Parathyroid adenoma (tissue), 2 donors: ENCODE results near the gene RADIL.

ENCODE experiments used
- H2AFZ ChIP-seq: fragments of 300-600 bp; sonication (generic); one replicate; pipeline ENCODE4 v1.7.0; 2017; ENCODE audit warnings: antibody characterized with exemption, mild to moderate bottlenecking
- H3K27ac ChIP-seq: fragments of 300-600 bp; sonication (generic); one replicate; pipeline ENCODE4 v1.7.0; 2017
- H3K27me3 ChIP-seq: fragments of 300-600 bp; sonication (generic); one replicate; pipeline ENCODE4 v1.7.0; 2017; ENCODE audit warnings: low read length; ENCODE audit not compliant: control insufficient read depth, insufficient read depth
- H3K36me3 ChIP-seq: fragments of 300-600 bp; sonication (generic); one replicate; pipeline ENCODE4 v1.7.0; 2017; ENCODE audit warnings: low read length; ENCODE audit not compliant: control insufficient read depth, insufficient read depth
- H3K4me1 ChIP-seq: fragments of 300-600 bp; sonication (generic); one replicate; pipeline ENCODE4 v1.7.0; 2017; ENCODE audit warnings: control low read depth
- H3K4me2 ChIP-seq: fragments of 300-600 bp; sonication (generic); one replicate; pipeline ENCODE4 v1.7.0; 2017; ENCODE audit warnings: low read length
- H3K4me3 ChIP-seq: fragments of 300-600 bp; sonication (generic); one replicate; pipeline ENCODE4 v1.7.0; 2017; ENCODE audit warnings: low read depth, low read length
- H3K79me2 ChIP-seq: fragments of 300-600 bp; sonication (generic); one replicate; pipeline ENCODE4 v1.7.0; 2017; ENCODE audit warnings: control low read depth
- H3K9ac ChIP-seq: fragments of 300-600 bp; sonication (generic); one replicate; pipeline ENCODE4 v1.7.0; 2017; ENCODE audit warnings: mild to moderate bottlenecking
- H3K9me3 ChIP-seq: fragments of 300-600 bp; sonication (generic); one replicate; pipeline ENCODE4 v1.7.0; 2017; ENCODE audit warnings: low read length; ENCODE audit not compliant: control insufficient read depth
- CTCF ChIP-seq: fragments of 300-600 bp; sonication (generic); IDR thresholded peaks from one replicate; pipeline ENCODE4 v1.7.0; 2017; ENCODE audit warnings: antibody characterized with exemption, mild to moderate bottlenecking
- donor health status: primary hyperparathyroidism.

The RADIL gene

GRCh38 chr7:4854916-4855315 lies 28.6 kb downstream of the RADIL start:
- Histone ChIP-seq H3K4me1 (no peaks in the 10 kb centered on the region), H3K9ac (no peak overlapping the region), H3K36me3 (no peaks in the 10 kb centered on the region), H2AFZ (no peak overlapping the region), H3K4me2 (no peak overlapping the region), H3K9me3 (no peaks in the 10 kb centered on the region), H3K27me3 (no peaks in the 10 kb centered on the region), H3K4me3 (no peak overlapping the region), H3K79me2 (no peaks in the 10 kb centered on the region), H3K27ac (no peak overlapping the region)
- TF ChIP-seq CTCF, result no peak

- TF ChIP-seq CTCF, result no peak
- no peaks in the 10 kb centered on the region for H3K27me3 ChIP-seq
Measured at GRCh38 chr7:4851459-4852422, 31.8 kb downstream of the RADIL start.

GRCh38 chr7:4850262-4850795 lies 33.2 kb downstream of the RADIL start:
- Histone ChIP-seq H3K9me3 (no peaks in the 10 kb centered on the region), H3K9ac (no peak overlapping the region), H3K27me3 (no peaks in the 10 kb centered on the region), H3K4me1 (no peaks in the 10 kb centered on the region), H3K27ac (no peak overlapping the region), H3K4me2 (no peak overlapping the region), H3K36me3 (no peaks in the 10 kb centered on the region), H2AFZ (no peak overlapping the region), H3K4me3 (no peak overlapping the region), H3K79me2 (no peaks in the 10 kb centered on the region)
- no peak for TF ChIP-seq CTCF

More at GRCh38 chr7:4851459-4852422, 31.8 kb downstream of the RADIL start:
- Histone ChIP-seq H3K4me1 (no peaks in the 10 kb centered on the region), H3K4me2 (no peak overlapping the region), H3K9me3 (no peaks in the 10 kb centered on the region), H3K79me2 (no peaks in the 10 kb centered on the region), H3K9ac (no peak overlapping the region), H3K4me3 (no peak overlapping the region), H2AFZ (no peak overlapping the region), H3K36me3 (no peaks in the 10 kb centered on the region), H3K27ac (no peak overlapping the region)

GRCh38 chr7:4849390-4849789 lies 34.1 kb downstream of the RADIL start:
- Histone ChIP-seq H3K27ac (no peak overlapping the region), H3K9ac (no peak overlapping the region), H3K4me2 (no peak overlapping the region), H3K4me3 (no peak overlapping the region), H3K36me3 (no peaks in the 10 kb centered on the region), H3K4me1 (no peaks in the 10 kb centered on the region), H3K79me2 (no peaks in the 10 kb centered on the region), H3K27me3 (no peaks in the 10 kb centered on the region), H3K9me3 (no peaks in the 10 kb centered on the region), H2AFZ (no peak overlapping the region)
- peak; percentile 43 for TF ChIP-seq CTCF
